GM10266 (cell line): ENCODE measurements around the gene NOA1.

Source experiments
- DNase-seq: peaks from one replicate; pipeline ENCODE4 v3.0.0; 2012; ENCODE audit errors: extremely low spot score
- CTCF ChIP-seq: IDR thresholded peaks from 2 replicates; pipeline ENCODE4 v1.5.1; 2012; ENCODE audit warnings: mild to moderate bottlenecking, low read depth; ENCODE audit not compliant: control insufficient read depth, insufficient read depth; ENCODE audit errors: missing control alignments

NOA1 gene

GRCh38 chr4:56990109-56990905, 12.9 kb upstream of the NOA1 start:
- no peak for TF ChIP-seq CTCF
- no peak for DNase-seq

- TF ChIP-seq CTCF: no peak
- no peak for DNase-seq
These were observed 9.5 kb upstream of the NOA1 start for GRCh38 chr4:56986952-56987351.

- no peak for TF ChIP-seq CTCF
- DNase-seq: no peak
These were observed 8.8 kb upstream of the NOA1 start for GRCh38 chr4:56986192-56986591.

GRCh38 chr4:56981795-56982201, 4.4 kb upstream of the NOA1 start:
- DNase-seq: no peak
- no peak for TF ChIP-seq CTCF

- no peak for DNase-seq
- TF ChIP-seq CTCF: no peak
These were observed 2.1 kb upstream of the NOA1 start for GRCh38 chr4:56979421-56980072.

- DNase-seq: peak; percentile 91
- TF ChIP-seq CTCF: no peak
These were observed 1.4 kb upstream of the NOA1 start, which contains the start of gene POLR2B for GRCh38 chr4:56978750-56979303. Gene POLR2B, plus strand, starts transcription at chr4:56978896. Its CDS starts 90 bp downstream, at chr4:56978986.
